Stimulated activated CD8-positive, alpha-beta memory T cell treated with anti-CD3 and anti-CD28 coated beads, Interleukin-7, amount 100 ng/mL, for 1 hour (primary cell): ENCODE results near the gene KCNB1.

Source experiments
- DNase-seq, 2 donors: peaks; one replicate each; pipeline ENCODE4 v3.0.0-alpha.2; 2020; ENCODE audit warnings: low read depth in 2 of 2

KCNB1 gene

GRCh38 chr20:49482621-49483017, at the start of gene KCNB1:
Gene KCNB1, minus strand, starts transcription at chr20:49482668. Its CDS starts 188 bp downstream, at chr20:49482480.
- DNase-seq: peak in 1 of 2 donors; percentile 3

DNA sequence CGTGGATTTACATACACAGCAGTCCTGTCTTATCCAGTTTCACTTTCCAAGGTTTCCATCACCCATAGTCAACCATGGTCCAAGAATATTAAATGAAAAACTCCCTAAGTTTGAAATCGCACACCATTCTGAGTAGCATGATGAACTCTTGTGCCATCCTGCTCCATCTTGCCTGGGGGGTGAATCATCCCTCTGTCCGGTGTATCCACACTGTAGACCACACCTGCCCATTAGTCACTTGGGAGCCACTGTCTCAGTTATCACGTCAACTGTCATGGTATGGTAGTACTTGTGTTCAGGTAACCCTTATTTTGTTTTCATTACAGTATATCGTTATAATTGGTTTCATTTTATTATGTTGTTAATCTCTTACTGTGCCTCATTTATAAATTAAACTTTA, 47.0 kb upstream of the KCNB1 start:
- no peak for DNase-seq

GRCh38 chr20:49526568-49526967, 44.1 kb upstream of the KCNB1 start:
- no peak for DNase-seq

DNA sequence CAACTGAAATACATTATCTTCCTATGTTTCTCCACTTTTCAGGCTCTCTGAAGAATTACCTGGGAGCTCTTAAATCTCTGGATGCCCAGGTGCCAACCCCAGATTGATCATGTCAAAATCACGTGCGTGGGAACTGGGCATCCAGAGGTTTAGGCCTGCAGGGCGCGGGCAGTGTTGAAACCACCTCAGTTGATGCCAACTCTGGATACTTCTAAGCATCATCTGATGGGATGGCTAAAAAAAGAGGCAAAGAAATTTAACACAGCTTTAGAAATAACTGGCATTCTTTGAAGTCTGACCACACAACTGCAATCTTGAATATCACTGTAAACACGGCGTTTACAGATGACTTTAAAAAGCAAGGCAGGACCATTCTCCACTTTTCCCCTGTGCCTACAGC, 43.6 kb upstream of the KCNB1 start:
- no peak for DNase-seq

DNA sequence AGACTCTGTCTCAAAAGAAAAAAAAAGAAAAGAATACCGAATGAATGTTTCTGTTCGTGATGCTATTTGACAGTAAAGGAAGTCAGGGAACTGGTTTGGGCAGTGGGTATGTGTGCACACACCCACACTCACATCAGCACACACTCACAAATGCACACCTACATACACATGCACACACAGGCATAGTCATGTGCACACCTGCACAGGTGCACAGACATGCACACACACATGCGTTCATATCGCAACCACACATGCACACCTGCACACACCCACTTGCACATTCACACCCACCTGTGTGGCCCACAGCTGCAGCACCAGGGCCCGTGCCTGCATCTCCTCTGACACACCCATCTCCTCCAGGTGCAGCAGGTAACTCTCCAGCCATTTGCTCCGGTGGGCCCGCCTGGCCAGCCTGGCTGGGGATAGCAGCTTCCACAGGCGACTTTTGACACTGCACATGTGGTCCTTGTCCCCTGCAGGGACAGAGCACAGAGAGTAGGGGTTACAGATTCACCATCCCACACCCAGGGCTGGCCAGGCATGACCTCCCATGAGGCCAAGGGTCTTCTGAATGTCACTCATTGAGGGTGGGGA, 41.4 kb upstream of the KCNB1 start:
- DNase-seq: no peak

DNA sequence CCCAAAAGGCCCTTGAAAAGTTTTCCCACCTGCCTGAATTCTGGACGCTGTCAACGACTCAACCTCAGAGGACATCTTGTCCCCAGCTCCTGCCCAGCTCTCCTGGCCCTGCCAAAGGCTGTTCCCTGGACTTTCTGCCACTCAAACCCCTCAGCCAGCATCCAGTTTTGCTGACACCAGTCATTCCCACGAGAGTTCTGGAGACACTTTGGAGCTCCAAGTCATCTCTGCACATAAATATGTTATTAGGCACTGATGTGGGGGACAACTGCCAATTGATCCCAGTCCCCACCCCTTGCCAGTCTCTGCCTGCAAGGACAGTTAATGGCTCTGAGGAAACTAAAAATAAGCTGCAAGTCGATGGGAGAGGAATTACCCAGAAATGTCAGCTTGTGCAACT, 38.9 kb upstream of the KCNB1 start:
- no peak for DNase-seq

DNA sequence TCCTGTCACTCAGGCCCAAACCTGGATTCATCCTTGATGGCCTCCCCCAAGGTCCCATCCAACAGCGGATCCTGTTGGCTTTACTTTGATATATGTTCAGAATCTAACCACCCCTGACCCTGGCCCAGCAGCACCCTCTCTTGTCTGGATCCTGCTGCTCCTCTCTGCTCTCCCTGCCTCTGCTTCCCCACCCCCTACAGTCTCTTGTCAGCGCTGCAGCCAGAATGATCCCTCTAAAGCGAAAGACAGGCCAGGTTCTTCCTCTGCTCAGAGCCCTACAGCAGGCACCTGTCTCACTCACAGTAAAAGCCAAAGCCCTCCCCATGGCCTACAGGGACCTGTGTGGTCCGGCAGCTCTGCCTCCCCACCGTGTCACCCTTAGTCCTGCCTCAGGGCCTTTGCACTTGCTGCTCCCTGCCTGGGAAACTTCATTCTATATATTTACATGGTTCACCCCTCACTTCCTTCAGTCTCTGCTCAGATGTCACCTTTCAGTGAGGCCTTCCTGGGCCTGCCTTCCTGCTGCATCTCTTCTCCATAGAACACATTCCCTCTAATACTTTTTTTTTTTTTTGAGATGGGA, 37.4 kb upstream of the KCNB1 start:
- DNase-seq: no peak

DNA sequence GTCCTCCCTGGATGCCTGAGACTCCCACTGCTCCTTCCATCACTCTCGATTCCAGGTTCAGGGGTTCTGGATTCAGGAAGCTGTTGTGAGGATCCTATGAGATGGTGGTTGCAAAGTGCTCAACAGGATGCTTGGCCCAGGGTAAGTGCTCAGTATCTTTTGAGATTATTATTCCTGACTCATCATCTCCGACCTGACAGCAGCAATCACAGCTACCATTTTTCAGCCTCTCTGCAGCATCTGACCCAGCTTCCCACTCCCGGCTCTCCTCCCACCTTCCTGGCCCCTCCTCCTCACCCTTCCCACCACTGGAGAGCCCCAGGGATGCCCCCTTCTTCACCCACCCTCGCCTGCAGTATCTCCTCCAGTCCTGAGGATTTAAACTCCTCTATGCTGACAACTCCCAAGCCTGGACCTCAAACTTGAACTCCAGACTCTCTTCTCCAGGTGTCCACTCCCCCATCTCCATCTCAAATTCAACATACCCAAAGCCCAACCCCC, 36.8 kb upstream of the KCNB1 start:
- no peak for DNase-seq

GRCh38 chr20:49518576-49518975, 36.1 kb upstream of the KCNB1 start:
- no peak for DNase-seq

GRCh38 chr20:49517805-49518100, 35.3 kb upstream of the KCNB1 start:
- DNase-seq: no peak

DNA sequence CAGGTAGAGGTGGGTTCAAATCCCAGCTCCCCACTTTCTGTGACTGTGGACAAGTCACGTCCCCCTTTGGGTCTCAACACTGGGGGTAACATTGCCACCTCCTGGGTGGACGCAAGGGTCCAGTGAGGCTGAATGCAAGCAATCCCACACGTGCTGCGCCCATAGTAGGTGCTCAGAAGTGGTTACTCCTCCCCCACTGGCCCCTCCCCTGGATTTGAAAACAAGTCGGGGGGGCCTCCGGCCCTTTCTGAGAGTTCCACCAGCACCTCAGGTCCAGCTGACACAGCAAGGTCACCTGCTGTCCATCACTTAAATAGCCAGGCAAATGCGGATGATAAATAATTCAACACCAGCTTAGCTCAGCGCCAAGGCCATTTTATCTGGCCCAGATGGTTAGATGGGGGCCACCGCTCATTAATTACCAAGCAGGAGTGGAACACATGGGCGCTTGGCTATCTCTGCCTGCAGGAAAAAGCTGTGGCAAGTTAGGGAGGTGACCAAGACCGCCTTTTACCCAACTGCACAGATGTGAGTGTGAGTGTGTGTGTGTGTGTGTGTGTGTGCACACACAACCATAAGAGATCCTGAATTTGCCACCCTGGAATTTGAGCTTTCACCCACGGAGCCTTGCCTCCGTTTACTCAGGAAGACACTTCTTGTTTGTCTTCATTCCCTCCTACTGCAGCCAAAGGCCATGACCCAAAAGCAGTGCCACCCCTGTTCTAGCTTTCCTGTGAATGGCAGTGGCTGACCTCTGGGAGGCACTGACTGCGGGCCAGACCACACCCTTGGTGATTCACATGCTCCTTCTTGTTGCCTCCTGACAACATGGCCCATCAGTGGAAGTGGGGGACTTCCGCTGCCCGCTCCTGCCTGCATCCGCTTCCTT, 34.7 kb upstream of the KCNB1 start:
- DNase-seq: no peak

DNA sequence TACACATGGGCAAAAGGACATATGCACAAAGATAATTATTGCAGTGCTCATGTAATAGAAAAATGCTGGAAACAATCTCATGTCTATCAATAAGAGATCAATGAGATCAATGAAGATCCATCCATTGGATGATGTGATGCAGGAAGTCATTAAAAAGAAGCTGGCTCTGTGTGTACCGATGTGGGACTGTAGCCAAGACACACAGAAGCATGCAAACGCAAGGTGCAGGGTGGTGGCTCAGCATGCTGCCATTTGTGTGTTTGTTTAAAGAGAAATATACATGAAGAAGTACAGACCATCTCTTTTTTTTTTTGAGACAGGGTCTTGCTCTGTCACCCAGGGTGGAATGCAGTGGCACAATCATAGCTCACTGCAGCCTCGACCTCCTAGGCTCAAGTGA, 33.1 kb upstream of the KCNB1 start:
- no peak for DNase-seq

GRCh38 chr20:49513517-49513916, 31.0 kb upstream of the KCNB1 start:
- DNase-seq: no peak

DNA sequence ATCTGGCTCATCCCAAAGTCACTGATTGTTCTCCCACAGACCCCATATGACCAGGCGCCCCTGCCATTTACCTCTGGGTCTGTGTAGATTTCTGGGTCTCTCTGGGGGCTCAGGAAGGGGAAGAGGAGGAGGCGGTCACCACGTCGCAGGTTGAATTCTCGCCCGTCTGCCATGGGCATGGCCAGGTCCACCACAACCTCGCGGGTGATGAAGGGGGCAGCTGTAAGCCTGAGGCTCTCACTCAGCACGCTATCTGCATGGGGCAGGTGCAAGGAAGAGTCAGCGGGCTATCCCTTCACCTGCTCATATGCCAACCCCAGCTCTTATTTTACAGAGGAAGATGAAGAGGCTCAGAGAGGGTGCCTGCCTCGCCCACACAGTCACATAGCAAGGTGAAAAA, 30.5 kb upstream of the KCNB1 start:
- DNase-seq: no peak

DNA sequence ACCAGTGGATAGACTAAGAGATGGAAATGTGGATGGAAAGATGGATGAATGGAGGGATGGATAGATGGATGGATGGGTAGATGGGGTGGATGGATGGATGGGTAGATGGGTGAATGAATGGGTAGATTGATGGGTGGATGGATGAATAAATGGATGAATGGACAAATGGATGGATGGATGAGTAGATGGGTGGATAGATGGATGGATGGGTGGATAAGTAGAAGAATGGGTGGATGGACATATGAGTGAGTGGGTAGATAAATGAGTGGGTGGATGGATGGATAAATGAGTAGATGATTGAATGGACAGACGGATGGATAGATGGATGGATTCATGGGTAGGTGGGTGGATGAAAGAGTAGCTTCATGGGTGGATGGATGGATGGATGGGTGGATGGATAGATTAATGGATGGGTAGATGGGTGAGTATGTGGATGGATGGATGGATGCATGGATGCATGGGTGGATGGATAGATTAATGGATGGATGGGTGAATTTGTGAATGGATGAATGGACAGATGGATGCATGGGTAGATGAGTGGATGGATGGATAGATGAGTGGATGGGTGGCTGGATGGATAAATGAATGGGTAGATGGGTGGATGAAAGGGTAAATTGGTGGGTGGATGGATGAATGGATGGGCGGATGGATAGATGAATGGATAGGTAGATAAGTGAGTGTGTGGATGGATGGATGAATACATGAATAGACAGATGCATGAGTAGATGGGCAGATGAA, 29.5 kb upstream of the KCNB1 start:
- DNase-seq: no peak

DNA sequence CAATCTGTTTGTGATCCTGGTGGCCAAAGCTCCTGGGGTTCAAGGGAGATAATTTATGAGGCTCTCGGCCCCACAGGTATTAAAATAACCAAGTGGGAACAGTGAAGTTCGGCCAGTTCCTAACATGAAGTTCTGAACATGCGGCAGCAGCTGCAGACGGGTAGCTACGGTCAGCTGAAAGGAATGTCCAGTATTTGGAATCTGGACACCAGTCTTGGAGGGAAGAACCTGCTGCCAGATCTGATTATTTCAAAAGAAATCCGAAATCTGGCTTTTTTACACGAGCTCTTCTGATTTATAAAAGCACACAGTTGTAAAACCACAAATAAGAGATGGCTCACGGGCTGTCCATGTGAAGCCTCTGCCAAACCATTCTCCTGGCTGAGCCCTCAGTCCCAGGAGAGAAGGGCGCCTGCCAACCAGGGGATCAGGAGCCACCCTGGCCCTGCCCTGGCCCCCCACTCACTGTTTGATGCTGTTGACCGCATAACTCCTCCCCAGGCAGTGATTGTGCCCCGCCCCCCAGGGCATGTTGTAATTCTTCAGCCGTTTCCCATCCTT, 28.2 kb upstream of the KCNB1 start:
- no peak for DNase-seq

GRCh38 chr20:49508435-49509199, 26.1 kb upstream of the KCNB1 start:
- DNase-seq: no peak

DNA sequence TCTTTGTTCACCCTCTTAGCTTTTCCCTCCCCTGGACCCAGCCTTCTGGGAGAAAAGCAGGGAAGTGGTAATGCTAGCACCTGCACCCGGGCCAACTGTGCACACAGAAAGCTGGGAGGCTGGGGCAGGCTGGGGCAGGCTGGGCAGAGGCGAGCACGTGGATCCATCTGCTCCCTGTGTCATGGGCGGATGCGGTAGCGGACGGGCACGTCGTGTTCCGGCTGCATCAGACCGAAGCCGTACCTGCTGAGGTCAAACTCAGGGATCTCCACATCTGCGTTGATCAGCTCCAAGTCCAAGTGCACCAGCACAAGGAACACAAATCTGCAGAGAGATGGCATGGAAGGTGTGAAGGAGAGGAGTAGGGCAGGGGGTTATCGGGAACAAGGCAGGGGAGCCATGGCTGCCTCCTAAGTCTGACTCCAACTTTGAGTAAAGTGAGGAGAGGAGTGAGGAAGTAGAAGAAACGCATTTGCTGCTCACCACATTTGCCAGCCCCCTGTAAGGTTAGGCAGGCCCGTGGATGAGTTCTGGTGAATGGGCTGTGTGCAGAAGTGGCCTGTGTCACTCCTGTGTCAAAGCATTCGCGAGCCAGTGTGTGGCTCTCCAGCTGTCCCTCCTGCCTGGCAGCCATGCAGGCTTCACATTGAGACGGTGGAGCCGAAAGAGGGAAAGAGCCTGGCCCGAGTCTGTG, 25.4 kb upstream of the KCNB1 start:
- no peak for DNase-seq

DNA sequence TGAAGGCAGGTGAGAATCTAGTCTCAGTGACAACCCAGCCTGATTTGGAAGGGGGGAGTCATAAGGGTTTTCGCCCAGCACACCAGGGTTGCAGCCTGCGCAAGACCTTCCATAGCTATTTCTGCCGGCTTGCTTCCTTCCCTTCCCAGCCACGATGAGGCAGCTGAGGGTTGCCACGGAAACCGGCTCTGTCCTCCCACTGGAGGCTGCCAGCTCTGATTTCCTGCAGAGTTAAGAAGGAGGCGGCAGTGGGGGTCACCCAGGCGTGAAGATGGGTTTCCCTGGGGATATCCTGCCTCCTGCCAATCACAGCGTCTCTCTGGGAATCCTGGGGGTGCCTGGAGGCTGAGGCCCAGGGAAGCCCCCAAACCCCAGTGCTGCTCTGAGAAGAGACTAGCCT, 23.1 kb upstream of the KCNB1 start:
- DNase-seq: no peak

GRCh38 chr20:49503176-49503575, 20.7 kb upstream of the KCNB1 start:
- no peak for DNase-seq

DNA sequence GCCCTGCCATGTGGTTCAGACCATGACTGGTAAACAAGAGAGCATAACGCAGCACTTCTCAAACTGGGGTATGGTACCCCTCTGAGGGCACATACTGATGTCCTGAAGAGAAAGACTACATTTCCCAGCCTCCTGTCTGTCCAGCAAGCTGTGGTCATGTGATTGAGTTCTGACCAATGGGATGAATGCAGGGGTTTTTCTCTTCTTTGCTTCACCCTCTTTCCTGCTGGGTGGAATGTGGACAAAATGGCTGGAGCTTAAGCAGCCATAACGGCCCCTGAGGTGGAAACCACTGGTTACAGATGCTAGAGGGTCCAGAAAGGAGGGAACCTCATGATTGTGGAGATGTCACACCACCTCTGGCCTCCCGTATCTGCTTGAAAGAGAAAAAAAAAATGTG, 19.4 kb upstream of the KCNB1 start:
- DNase-seq: no peak
